GM18508 (cell line): ENCODE measurements around the gene GAL3ST1.
"Not testable (repeated sequence)": the region's sequence is repeated elsewhere in the genome, so short reads cannot be mapped to it uniquely, and the experiment has no call there.

Experiments
- ATAC-seq: cut with Tn5 transposase; IDR thresholded peaks from one replicate; pipeline ENCODE4 v1.9.1; 2021; ENCODE audit warnings: moderate number of reproducible peaks; ENCODE audit not compliant: insufficient read depth, unreplicated experiment

GAL3ST1 gene

GRCh38 chr22:30574095-30574981 lies at the start of gene GAL3ST1:
GAL3ST1 (minus strand) TSS chr22:30574665; CDS start chr22:30557392, 17,273 bp downstream.
- ATAC-seq, result no peak

GRCh38 chr22:30619909-30620308 lies 45.4 kb upstream of the GAL3ST1 start:
- ATAC-seq, result not testable (repeated sequence)

- no peak for ATAC-seq
These were observed 43.4 kb upstream of the GAL3ST1 start for GRCh38 chr22:30617819-30618218.

GRCh38 chr22:30615543-30615954 lies 41.1 kb upstream of the GAL3ST1 start:
- ATAC-seq, result no peak

- ATAC-seq, result no peak
These were observed 40.4 kb upstream of the GAL3ST1 start for GRCh38 chr22:30614879-30615278.

- no peak for ATAC-seq
These were observed 39.8 kb upstream of the GAL3ST1 start for GRCh38 chr22:30614268-30614667.

GRCh38 chr22:30612789-30613188 lies 38.3 kb upstream of the GAL3ST1 start:
- no peak for ATAC-seq

- no peak for ATAC-seq
These were observed 36.7 kb upstream of the GAL3ST1 start for GRCh38 chr22:30611197-30611596.

- ATAC-seq, result no peak
These were observed 35.8 kb upstream of the GAL3ST1 start for GRCh38 chr22:30610299-30610698.

GRCh38 chr22:30609260-30610185 lies 35.1 kb upstream of the GAL3ST1 start:
- ATAC-seq, result no peak

GRCh38 chr22:30607939-30608338 lies 33.5 kb upstream of the GAL3ST1 start:
- ATAC-seq, result no peak

GRCh38 chr22:30607300-30607930 lies 33.0 kb upstream of the GAL3ST1 start:
- ATAC-seq, result no peak

- no peak for ATAC-seq
These were observed 32.2 kb upstream of the GAL3ST1 start, which contains the start of gene TCN2 for GRCh38 chr22:30606455-30607299. TCN2 (plus strand) TSS chr22:30607174; CDS start chr22:30607332, 158 bp downstream.

- no peak for ATAC-seq
These were observed 31.1 kb upstream of the GAL3ST1 start for GRCh38 chr22:30605449-30606110.

- ATAC-seq, result no peak
These were observed 30.3 kb upstream of the GAL3ST1 start for GRCh38 chr22:30604723-30605122.

- no peak for ATAC-seq
These were observed 29.3 kb upstream of the GAL3ST1 start for GRCh38 chr22:30603801-30604200.

- ATAC-seq, result no peak
These were observed 27.6 kb upstream of the GAL3ST1 start for GRCh38 chr22:30602049-30602448.

- ATAC-seq, result no peak
These were observed 27.0 kb upstream of the GAL3ST1 start for GRCh38 chr22:30601464-30601863.

- no peak for ATAC-seq
These were observed 26.5 kb upstream of the GAL3ST1 start for GRCh38 chr22:30600921-30601320.
